HG03442 (cell line): ENCODE results near the gene F2R.
"Not testable (repeated sequence)": the region's sequence is repeated elsewhere in the genome, so short reads cannot be mapped to it uniquely, and the experiment has no call there.

Source experiments
- ATAC-seq: cut with Tn5 transposase; IDR thresholded peaks from one replicate; pipeline ENCODE4 v1.9.1; 2021; ENCODE audit warnings: mild to moderate bottlenecking, moderate library complexity; ENCODE audit not compliant: unreplicated experiment

Gene F2R

DNA sequence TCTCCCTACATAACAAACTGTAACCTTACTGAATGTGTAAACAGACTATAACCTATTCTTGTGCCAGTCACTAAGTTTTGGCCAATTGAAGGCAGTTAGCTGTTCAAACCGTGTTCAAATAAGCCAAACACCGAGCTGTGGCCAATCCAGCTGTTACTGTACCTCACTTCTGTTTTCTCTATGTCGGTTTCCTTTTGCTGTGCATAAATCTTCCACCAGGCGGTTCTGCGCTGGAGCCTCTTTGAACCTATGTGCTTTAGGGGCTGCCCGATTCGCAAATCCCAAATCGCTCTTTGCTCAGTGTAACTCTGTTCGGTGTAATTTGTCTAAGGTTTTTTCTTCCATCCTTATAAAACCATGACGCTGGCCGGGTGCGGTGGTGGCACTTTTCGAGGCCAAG, 31.8 kb downstream of the F2R start:
- ATAC-seq, result no peak

DNA sequence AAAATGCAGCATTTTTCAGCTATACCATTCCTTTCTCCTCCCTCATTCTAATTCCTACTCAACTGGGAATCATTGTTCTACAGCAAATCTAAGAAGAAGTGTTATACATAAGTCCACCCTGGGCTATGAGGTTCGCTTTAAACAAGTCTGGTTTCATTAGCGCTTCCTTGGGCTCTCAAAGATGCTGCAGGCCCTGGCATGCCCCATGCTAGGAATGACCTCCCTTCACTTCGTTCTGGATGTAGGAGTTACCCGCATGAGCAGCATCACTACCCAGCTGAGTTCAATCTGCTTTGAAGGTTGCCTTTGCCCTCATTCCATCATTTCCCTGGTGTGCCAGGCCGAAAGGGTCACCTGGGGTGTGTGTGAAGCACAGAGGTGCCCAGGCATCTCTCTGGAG, 35.4 kb downstream of the F2R start:
- ATAC-seq, result no peak

DNA sequence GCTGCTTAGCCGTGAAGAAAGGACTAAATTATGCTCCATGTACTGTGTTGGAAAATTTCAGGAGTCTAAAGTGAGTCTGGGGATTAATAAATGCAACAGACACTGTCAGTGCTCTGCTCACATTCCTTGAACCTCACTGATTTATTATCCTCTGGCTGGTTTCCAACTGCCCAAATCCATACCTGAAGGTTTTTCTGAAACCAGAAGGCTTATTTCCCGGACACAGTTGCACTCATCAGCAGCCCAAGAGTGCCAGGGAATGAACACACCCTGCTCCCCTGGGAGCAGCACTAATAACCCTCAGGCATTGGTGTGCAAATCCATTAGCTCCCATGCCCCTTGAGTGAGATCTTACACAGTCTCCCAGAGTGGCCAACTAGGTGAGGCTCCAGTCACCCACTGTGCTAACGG, 38.7 kb downstream of the F2R start:
- ATAC-seq, result no peak

DNA sequence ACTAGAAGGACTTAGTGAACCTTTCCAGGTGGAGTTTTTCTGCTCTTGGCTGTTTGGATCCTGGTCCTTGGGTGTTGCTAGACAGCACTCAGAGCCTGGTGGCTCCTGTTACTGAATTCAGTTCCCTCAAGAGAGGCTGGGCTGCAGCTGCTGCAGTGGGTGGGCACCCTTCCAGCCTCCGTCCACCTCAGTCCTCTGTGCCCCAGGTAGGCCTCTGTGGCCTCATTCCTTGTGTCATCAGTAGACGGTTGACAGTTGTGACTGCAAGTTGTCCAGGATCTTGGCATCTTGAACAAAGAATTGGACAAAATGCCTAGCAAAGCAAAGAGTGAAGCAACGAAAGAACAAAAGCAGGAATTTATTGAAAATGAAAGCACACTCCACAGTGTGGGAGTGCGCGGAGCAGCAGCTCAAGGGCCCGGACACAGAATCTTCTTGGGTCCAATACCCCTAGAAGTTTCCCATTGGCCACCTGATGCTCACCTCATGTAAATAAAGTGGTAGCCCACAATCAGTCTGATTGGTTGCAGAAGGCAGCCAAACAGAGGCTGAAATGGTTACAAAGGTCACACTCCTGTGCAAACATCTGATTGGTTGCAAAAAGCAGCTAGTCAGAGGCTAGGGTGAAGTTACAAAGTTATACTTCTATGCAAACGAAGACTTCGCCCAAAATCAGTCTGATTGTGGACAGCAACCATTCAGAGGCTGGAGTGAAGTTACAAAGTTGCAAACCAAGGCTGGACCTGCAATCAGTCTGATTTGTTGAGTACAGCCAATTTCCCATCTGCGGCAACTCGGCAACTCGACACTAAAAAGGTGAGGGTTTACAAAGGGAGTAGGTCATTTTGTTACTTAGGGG, 40.1 kb downstream of the F2R start:
- no peak for ATAC-seq

DNA sequence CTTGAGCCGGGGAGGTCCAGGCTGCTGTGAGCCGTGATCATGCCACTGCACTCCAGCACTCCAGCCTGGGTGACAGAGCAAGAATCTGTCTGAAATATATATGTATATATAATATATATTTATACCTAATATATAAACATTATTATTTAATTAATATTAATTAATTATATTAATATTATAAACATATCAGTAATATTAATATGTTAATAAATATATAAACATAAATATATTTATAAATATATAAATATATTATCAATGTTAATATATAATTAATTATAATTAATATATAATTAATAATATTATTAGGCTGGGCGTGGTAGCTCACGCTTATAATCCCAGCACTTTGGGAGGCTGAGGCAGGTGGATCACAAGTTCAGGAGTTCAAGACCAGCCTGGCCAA, 41.1 kb downstream of the F2R start:
- ATAC-seq, result no peak

DNA sequence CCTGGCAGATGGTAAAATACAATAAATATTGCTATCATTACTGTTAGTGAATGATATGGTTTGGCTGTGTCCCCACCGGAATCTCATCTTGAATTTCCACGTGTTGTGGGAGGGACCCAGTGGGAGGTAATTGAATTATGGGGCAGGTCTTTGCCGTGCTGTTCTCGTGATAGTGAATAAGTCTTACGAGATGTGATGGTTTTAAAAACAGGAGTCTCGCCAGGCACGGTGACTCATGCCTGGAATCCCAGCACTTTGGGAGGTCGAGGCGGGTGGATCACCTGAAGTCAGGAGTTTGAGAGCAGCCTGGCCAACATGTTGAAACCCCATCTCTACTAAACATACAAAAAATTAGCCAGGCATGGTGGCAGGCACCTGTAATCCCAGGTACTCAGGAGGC, 45.2 kb downstream of the F2R start:
- not testable (repeated sequence) for ATAC-seq

DNA sequence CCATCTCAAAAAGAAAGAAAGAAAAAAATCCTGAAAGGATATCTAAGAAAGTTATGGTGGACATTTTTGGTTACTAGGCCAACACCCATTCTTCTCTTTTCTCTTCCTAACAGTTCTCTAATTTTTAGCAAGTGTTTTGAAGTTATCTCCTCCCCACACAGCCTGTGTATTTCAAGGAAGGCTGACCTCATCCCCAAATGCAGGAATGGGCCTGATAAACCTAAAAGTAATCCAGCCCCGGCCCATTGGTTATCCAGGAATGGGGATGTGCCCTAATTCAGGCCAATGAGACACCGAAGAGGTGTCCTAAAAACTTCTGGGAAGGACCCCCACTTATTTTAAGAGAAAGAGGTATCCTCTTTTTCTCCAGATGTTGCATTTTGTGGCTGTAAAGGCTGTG, 46.6 kb downstream of the F2R start:
- no peak for ATAC-seq

DNA sequence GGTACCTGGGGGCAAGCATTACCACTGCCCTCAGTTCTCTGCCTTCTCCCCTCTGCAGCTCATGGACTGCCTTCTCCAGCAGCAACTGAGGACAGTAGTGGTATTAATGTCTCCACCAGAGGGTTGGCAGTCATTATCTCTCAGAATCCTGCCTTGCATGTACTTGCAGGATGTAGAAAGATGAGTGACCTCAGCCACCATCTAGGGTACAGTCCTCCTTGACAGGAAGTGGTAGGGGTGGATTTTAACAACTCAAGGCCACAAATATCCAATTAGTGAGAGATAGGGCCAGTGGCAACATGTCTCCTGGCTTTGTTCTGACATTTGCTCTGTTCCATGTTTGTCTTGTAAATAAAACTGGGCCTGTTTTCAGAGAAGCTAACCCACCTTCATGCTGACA, 47.2 kb downstream of the F2R start:
- no peak for ATAC-seq

DNA sequence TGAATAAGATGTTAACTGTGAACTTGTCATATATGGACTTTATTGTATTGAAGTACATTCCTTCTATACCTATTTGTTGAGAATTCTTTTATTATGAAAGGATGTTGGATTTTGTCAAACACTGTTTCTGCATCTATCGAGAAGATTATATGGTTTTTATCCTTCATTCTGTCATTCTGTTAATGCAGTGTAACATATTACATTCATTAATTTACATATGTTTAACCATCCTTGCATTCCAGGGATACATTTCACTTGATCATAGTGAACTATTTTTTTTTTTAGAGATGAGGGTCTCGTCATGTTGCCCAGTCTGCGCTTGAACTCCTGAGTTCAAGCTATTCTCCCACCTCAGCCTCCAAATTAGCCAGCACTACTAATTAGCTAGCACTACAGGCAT, 48.4 kb downstream of the F2R start:
- no peak for ATAC-seq

DNA sequence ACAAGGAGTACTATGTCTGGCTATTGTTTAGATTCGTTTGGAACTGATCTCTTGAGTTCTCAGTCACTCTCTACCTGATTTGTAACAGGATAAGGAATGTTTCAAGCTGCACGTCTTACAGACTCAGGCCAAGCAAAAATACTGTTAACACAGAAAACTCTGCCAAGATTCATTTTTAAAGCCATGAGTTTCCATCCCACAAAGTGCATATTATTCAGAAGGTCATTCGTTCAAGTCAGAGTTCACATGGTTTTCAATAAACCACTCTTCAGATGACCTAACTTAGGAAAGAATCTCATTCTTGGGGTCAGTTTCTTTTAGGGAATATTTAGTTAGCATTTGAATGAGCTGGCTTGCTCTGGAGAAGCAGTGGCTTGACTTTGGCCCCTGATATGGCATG, 49.3 kb downstream of the F2R start:
- no peak for ATAC-seq

DNA sequence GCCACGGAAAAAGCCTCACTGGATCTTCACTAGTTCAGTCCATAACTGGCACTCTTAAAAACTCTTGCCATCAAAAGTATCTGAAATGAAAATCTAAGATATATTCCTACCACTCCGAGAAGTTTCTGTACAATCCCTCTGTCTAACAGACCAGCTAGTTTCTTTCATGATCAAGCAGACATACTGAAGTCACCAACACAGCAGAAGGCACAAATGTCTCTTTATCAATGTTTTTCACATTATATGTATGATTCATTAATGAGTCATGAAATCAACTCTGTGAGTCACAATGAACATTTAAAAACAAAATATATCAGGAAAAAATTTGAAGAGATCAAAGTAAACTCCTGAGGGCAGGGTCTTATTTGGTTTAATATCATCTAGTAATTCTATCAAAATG, 50.8 kb downstream of the F2R start:
- no peak for ATAC-seq

DNA sequence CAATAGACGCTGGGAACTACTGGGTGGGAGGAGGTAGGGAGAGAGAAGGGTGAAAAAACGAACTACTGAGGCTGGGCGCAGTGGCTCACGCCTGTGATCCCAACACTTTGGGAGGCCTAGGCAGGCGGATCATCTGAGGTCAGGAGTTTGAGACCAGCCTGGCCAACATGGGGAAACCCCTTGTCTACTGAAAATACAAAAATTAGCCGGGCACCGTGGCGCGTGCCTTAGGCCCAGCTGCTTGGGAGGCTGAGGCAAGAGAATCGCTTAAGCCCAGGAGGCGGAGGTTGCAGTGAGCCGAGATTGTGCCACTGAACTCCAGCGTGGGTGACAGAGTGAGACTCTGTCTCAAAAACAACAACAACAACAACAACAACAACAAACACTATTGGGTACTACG, 55.1 kb downstream of the F2R start:
- not testable (repeated sequence) for ATAC-seq

DNA sequence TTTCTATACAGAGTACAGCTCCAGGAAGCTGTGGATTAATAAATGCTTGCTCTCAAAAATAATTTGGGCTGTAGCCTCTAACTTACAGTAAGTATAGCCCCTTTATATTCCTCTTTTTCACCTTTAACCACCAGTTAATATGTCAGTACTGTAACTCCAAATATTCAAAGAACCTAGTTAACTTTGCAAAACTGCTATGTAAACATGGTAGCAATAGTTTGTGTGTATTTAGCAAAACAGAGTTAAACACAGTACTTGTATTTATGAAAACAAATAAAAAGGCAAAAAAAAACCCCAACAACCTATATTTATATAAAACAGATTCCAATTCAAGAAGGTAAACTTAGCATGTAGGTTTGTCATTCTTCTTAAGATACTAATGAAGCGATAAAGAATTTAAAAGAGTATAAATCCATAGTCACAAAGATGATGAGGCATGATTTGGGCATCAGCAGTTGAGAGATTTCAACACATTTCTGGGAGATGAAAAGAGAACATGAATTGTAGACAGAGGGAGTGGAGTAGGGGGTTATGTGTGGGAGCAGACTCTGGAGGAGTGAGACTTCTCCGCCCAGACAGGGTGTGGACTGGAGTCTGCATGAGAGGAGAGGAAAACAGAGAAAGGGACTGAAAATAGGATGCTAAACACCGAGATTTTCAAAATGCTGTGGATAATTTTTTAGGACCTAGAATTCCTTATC, 55.9 kb downstream of the F2R start:
- ATAC-seq, result no peak

DNA sequence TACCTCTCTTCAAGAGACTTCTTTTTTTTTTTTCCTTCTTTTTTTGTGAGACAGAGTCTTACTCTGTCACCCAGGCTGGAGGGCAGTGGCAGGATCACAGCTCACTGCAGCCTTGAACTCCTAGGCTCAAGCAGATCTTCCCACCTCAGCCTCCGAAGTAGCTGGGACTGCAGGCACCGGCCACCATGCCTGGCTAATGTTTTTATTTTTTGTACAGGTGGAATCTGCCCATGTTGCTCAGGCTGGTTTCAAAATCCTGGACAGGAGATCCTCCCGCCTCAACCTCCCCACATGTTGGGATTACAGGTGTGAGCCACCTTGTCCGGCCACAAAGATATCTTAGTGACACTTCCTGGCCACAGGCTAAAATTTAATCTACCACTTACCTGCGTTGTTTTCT, 60.0 kb downstream of the F2R start:
- no peak for ATAC-seq

DNA sequence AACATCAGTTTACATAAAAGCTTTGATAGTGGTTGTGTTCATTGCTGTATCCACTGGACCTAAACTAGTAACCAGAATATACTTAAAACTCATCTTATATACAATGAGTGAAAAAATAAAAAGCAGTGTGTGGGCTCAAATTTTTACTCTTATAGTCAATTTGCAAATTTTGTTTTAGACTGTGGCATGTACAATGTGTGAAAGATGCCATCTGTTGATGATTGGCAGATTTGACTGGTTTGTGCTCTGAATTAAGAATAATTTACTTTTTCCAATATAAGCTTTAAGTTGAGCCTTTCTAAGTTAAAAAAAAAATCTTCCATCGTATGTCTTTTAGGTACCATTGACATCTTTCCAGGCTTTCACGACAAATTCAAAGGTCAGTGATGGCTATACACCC, 60.5 kb downstream of the F2R start:
- ATAC-seq, result no peak

DNA sequence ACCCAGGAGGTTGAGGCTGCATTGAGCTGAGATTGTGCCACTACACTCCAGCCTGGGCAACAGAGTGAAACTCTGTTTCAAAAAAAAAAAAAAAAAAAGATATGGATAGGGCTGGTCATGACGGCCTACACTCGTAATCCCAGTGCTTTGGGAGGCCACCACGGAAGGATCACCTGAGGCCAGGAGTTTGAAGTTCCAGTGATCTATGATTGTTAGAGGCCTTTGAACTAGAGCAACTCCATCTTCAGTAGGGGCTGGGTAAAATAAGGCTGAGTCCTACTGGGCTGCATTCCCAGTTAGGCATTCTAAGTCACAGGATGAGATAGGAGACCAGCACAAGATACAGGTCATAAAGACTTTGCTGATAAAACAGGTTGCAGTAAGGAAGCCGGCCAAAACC, 64.7 kb downstream of the F2R start:
- not testable (repeated sequence) for ATAC-seq

DNA sequence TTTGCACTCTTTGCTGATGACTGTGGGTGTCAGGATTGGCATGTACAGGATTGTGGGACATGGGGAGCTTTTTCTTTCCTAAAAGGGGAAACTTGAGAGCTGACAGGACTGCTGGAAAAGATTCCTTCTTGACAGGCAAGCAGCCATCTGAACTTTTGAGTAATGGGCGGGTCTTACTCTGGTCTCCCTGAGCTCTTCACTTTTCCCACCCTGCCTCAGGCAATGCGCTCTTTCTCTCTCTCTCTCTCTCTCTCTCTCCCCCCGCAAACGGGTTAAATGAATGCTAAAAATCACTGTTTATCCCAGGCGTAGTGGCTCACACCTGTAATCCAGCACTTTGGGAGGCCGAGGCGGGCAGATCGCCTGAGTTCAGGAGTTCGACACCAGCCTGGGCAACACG, 65.8 kb downstream of the F2R start:
- ATAC-seq, result no peak

DNA sequence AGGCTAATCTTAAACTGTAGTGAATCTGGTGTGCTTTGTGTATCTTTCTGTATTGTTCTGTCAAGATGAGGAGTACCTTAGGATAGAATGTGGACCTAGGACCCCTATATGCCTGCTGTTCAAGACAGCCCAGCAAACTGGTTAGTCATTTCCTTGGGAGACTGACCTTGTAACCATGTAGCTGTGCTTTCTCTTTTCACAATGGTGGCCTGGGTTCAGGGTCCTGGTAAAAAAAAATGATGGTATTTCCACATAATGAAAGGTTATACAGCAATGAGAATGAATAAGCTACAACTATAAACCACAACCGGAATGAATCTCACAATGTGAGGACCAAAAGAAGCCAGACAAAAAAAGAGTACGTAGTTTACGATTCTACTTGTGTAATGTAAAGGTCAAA, 66.5 kb downstream of the F2R start:
- ATAC-seq, result no peak
